ENCODE measurements around the gene RRM1. TPM values are rescaled to one million over a fixed set of nuclear protein-coding genes. Genes with fewer than 3 reads are reported as not detected.

Gene RRM1
- total and polyA plus RNA-seq, 3 experiments from 2014 or later = 34.1 to 211 (median 198) TPM

- Mint-ChIP-seq H3K36me3 (no peaks in the 10 kb centered on the region), H3K9me3 (no peaks in the 10 kb centered on the region), H3K27ac (no peak overlapping the region), H3K27me3 (peaks cover 8 to 9% of the 10 kb centered on the region in 2 donors), H3K4me1 (peaks cover 0 to 4% (median 2%) of the 10 kb centered on the region in 3 donors), H3K4me3 (no peak overlapping the region)
- no peak for DNase-seq
- ChIA-PET CTCF (interaction anchor here (1.3 to 5.5 kb wide), 2 partner anchors 308 to 357 kb away, joined by 3 to 83 read pairs; partner anchors contain the start of gene OR52M1), POLR2A (no interaction called here)
- Histone ChIP-seq H3K4me3 (ENCODE audit: low read length) (no peak overlapping the region), H3K27ac (ENCODE audit: low read depth, low read length) (no peak overlapping the region), H3K27me3 (ENCODE audit: insufficient read depth, low read length, poor library complexity, severe bottlenecking) (no peaks in the 10 kb centered on the region), H3K36me3 (ENCODE audit: insufficient read depth, low read length) (no peaks in the 10 kb centered on the region), H3K9me3 (ENCODE audit: low read length) (no peaks in the 10 kb centered on the region), H3K4me1 (ENCODE audit: insufficient read depth, low read length) (no peaks in the 10 kb centered on the region)
These were observed 89.7 kb downstream of the RRM1 start for GRCh38 chr11:4184163-4184916.

GRCh38 chr11:4185561-4185960 is 91.0 kb downstream of the RRM1 start:
- no peak overlapping the region for H3K27ac Mint-ChIP-seq
- POLR2A ChIA-PET = no interaction called here
- Histone ChIP-seq H3K4me3 (ENCODE audit: low read length) (no peak overlapping the region), H3K27ac (ENCODE audit: low read depth, low read length) (no peak overlapping the region), H3K27me3 (ENCODE audit: insufficient read depth, low read length, poor library complexity, severe bottlenecking) (no peaks in the 10 kb centered on the region), H3K36me3 (ENCODE audit: insufficient read depth, low read length) (no peaks in the 10 kb centered on the region), H3K9me3 (ENCODE audit: low read length) (no peaks in the 10 kb centered on the region), H3K4me1 (ENCODE audit: insufficient read depth, low read length) (no peaks in the 10 kb centered on the region)
- CTCF ChIA-PET = interaction anchor here (3.3 to 5.5 kb wide), 2 partner anchors 308 to 356 kb away, joined by 62 to 83 read pairs; partner anchors contain the start of gene OR52M1
- H3K4me3 Mint-ChIP-seq = peak overlapping the region in 3 of 7 donors; percentile 13 to 42 (median 14)
- H3K9me3 Mint-ChIP-seq = no peaks in the 10 kb centered on the region
- H3K36me3 Mint-ChIP-seq = no peaks in the 10 kb centered on the region
- H3K4me1 Mint-ChIP-seq = peaks cover 0 to 4% (median 2%) of the 10 kb centered on the region in 3 donors
- no peak for DNase-seq
- peaks cover 6 to 12% of the 10 kb centered on the region in 2 donors for H3K27me3 Mint-ChIP-seq

- H3K9me3 Mint-ChIP-seq = no peaks in the 10 kb centered on the region
- DNase-seq = no peak
- peaks cover 6 to 11% of the 10 kb centered on the region in 2 donors for H3K27me3 Mint-ChIP-seq
- no peak overlapping the region for H3K27ac Mint-ChIP-seq
- peaks cover 0 to 4% (median 2%) of the 10 kb centered on the region in 3 donors for H3K4me1 Mint-ChIP-seq
- ChIA-PET POLR2A (no interaction called here), CTCF (interaction anchor here (0.9 to 5.5 kb wide), 22 partner anchors 8 to 443 kb away, joined by 3 to 83 read pairs (median 6); partner anchors contain the start of genes OR52M1 and TRIM21)
- Histone ChIP-seq H3K27ac (ENCODE audit: low read depth, low read length) (no peak overlapping the region), H3K36me3 (ENCODE audit: insufficient read depth, low read length) (no peaks in the 10 kb centered on the region), H3K4me1 (ENCODE audit: insufficient read depth, low read length) (no peaks in the 10 kb centered on the region), H3K4me3 (ENCODE audit: low read length) (no peak overlapping the region), H3K9me3 (ENCODE audit: low read length) (no peaks in the 10 kb centered on the region), H3K27me3 (ENCODE audit: insufficient read depth, low read length, poor library complexity, severe bottlenecking) (no peaks in the 10 kb centered on the region)
- no peaks in the 10 kb centered on the region for H3K36me3 Mint-ChIP-seq
- H3K4me3 Mint-ChIP-seq = peak overlapping the region; percentile 34 to 91 (median 71)
These were observed 92.0 kb downstream of the RRM1 start for GRCh38 chr11:4186464-4187054.

GRCh38 chr11:4187055-4187988 is 92.7 kb downstream of the RRM1 start:
- no peaks in the 10 kb centered on the region for H3K4me1 ChIP-seq (ENCODE audit: insufficient read depth, low read length)
- peak overlapping the region in 2 of 8 donors; percentile 27 to 57 for H3K27ac Mint-ChIP-seq
- no peaks in the 10 kb centered on the region for H3K27me3 ChIP-seq (ENCODE audit: insufficient read depth, low read length, poor library complexity, severe bottlenecking)
- H3K27ac ChIP-seq (ENCODE audit: low read depth, low read length) = no peak overlapping the region
- POLR2A ChIA-PET = no interaction called here
- peak overlapping the region; percentile 29 for H3K4me3 ChIP-seq (ENCODE audit: low read length)
- H3K36me3 ChIP-seq (ENCODE audit: insufficient read depth, low read length) = no peaks in the 10 kb centered on the region
- peaks cover 6 to 10% of the 10 kb centered on the region in 2 donors for H3K27me3 Mint-ChIP-seq
- DNase-seq = peak; percentile 71 to 81 (median 72)
- H3K9me3 ChIP-seq (ENCODE audit: low read length) = no peaks in the 10 kb centered on the region
- CTCF ChIA-PET = interaction anchor here (0.6 to 5.5 kb wide), 30 partner anchors 9 to 1623 kb away, joined by 3 to 83 read pairs (median 4); partner anchors contain the start of genes OR52M1 and TRIM21
- H3K4me1 Mint-ChIP-seq = peaks cover 0 to 4% (median 2%) of the 10 kb centered on the region in 3 donors
- no peaks in the 10 kb centered on the region for H3K9me3 Mint-ChIP-seq
- no peaks in the 10 kb centered on the region for H3K36me3 Mint-ChIP-seq
- peak overlapping the region; percentile 34 to 91 (median 77) for H3K4me3 Mint-ChIP-seq

Other genes starting within 250 kb of the RRM1 start
- 10 to 100 TPM; 45.6 to 46.0 TPM for gene STIM1, start 239.1 kb upstream of the RRM1 start, total RNA-seq
- gene STIM1, start 239.1 kb upstream of the RRM1 start, polyA plus RNA-seq = 43.8 TPM